Neural cell (in vitro differentiated cells): ENCODE data around the gene STK40. TPM values are rescaled to one million over a fixed set of nuclear protein-coding genes. Genes with fewer than 3 reads are reported as not detected.

ENCODE experiments used
- H2AFZ ChIP-seq: fragments of 200-600, 300-800 bp; sonication (generic), shearing (Covaris generic); 2 replicates; pipeline ENCODE4 v1.6.0; 2014; ENCODE audit warnings: low read depth, mild to moderate bottlenecking, antibody characterized with exemption, low read length, moderate library complexity
- H3F3A ChIP-seq: fragments of 200-600 bp; shearing (Covaris generic); 2 replicates; pipeline ENCODE4 v1.6.1; 2016; ENCODE audit warnings: mild to moderate bottlenecking, moderate library complexity, mixed read lengths, antibody characterized with exemption, low read length; ENCODE audit not compliant: insufficient read depth, poor library complexity, severe bottlenecking
- H3K27ac ChIP-seq: fragments of 200-600, 300-800 bp; sonication (generic), shearing (Covaris generic); 2 replicates; pipeline ENCODE4 v1.5.1; 2014; ENCODE audit warnings: mild to moderate bottlenecking, low read length, moderate library complexity
- H3K27me3 ChIP-seq: fragments of 300-800, 200-600 bp; sonication (generic), shearing (Covaris generic); 2 replicates; pipeline ENCODE4 v1.6.0; 2014; ENCODE audit warnings: mild to moderate bottlenecking, low read depth, low read length, moderate library complexity; ENCODE audit not compliant: insufficient read depth
- H3K36me3 ChIP-seq: fragments of 300-800, 200-600 bp; sonication (generic), shearing (Covaris generic); 2 replicates; pipeline ENCODE4 v1.5.1; 2014; ENCODE audit warnings: mild to moderate bottlenecking, antibody characterized with exemption, low read length, moderate library complexity; ENCODE audit not compliant: insufficient read depth
- H3K4me2 ChIP-seq: fragments of 300-800, 200-600 bp; sonication (generic), shearing (Covaris generic); 2 replicates; pipeline ENCODE4 v1.6.0; 2014; ENCODE audit warnings: mild to moderate bottlenecking, low read length
- H3K4me3 ChIP-seq: fragments of 300-800, 200-600 bp; sonication (generic), shearing (Covaris generic); 2 replicates; pipeline ENCODE4 v1.5.1; 2014; ENCODE audit warnings: mild to moderate bottlenecking, low read length, moderate library complexity
- H3K79me2 ChIP-seq: fragments of 200-600 bp; shearing (Covaris generic); replicated peaks from 2 replicates; pipeline ENCODE4 v1.6.0; 2014; ENCODE audit warnings: mild to moderate bottlenecking, low read length, moderate library complexity; ENCODE audit not compliant: insufficient read depth
- H3K9ac ChIP-seq: fragments of 300-800, 200-600 bp; sonication (generic), shearing (Covaris generic); 2 replicates; pipeline ENCODE4 v1.6.1; 2016; ENCODE audit warnings: mild to moderate bottlenecking, low read length, mixed read lengths
- H3K9me2 ChIP-seq: fragments of 200-600 bp; shearing (Covaris generic); 2 replicates; pipeline ENCODE4 v1.6.1; 2016; ENCODE audit warnings: mild to moderate bottlenecking, low read length, mixed read lengths; ENCODE audit not compliant: insufficient read depth
- H3K9me3 ChIP-seq: fragments of 200-600, 300-800 bp; sonication (generic), shearing (Covaris generic); 2 replicates; pipeline ENCODE4 v1.6.1; 2016; ENCODE audit warnings: mild to moderate bottlenecking, mixed run types, low read length, moderate library complexity, mixed read lengths
- H4K20me1 ChIP-seq: fragments of 200-600 bp; shearing (Covaris generic); 2 replicates; pipeline ENCODE4 v1.6.1; 2016; ENCODE audit warnings: mild to moderate bottlenecking, mixed run types; ENCODE audit not compliant: insufficient read depth
- CTCF ChIP-seq: fragments of 450-650 bp; IDR thresholded peaks from 2 replicates; pipeline ENCODE4 v1.5.1; 2014; ENCODE audit warnings: antibody characterized with exemption, mild to moderate bottlenecking, moderate library complexity; ENCODE audit not compliant: poor library complexity, severe bottlenecking
- EP300 ChIP-seq: fragments of 450-650 bp; conservative IDR thresholded peaks from 2 replicates; pipeline ENCODE4 v1.6.1; 2014; ENCODE audit warnings: antibody characterized with exemption, mild to moderate bottlenecking, moderate library complexity; ENCODE audit not compliant: poor library complexity, severe bottlenecking
- EZH2 ChIP-seq: fragments of 200-600, 300-800 bp; shearing (Covaris generic), sonication (generic); IDR thresholded peaks from 2 replicates; pipeline ENCODE4 v1.6.1; 2014; ENCODE audit warnings: antibody characterized with exemption, low read length, borderline replicate concordance, mild to moderate bottlenecking; ENCODE audit not compliant: insufficient read depth, poor library complexity, severe bottlenecking
- MXI1 ChIP-seq: fragments of 450-650 bp; conservative IDR thresholded peaks from 2 replicates; pipeline ENCODE4 v1.6.1; 2014; ENCODE audit warnings: antibody characterized with exemption, mild to moderate bottlenecking; ENCODE audit not compliant: poor library complexity, severe bottlenecking
- POLR2AphosphoS5 ChIP-seq: IDR thresholded peaks from 2 replicates; pipeline ENCODE4 v1.6.1; 2012
- RAD21 ChIP-seq: fragments of 450-650 bp; conservative IDR thresholded peaks from 2 replicates; pipeline ENCODE4 v1.6.1; 2014; ENCODE audit warnings: antibody characterized with exemption, mild to moderate bottlenecking, moderate library complexity
- REST ChIP-seq: IDR thresholded peaks from 2 replicates; pipeline ENCODE4 v1.6.1; 2012; ENCODE audit warnings: borderline replicate concordance
- SMC3 ChIP-seq: fragments of 450-650 bp; conservative IDR thresholded peaks from 2 replicates; pipeline ENCODE4 v1.6.1; 2014; ENCODE audit warnings: antibody characterized with exemption, mild to moderate bottlenecking, moderate library complexity; ENCODE audit not compliant: poor library complexity
- TAF1 ChIP-seq: IDR thresholded peaks from 2 replicates; pipeline ENCODE4 v1.6.1; 2012; ENCODE audit warnings: low read depth
- polyA plus RNA-seq: library from polyadenylated mRNA; depleted of rRNA; stranded (reverse); fragments of >200 nt; gene quantifications from 2 replicates; pipeline ENCODE4 v1.2.3, GENCODE V29; 2014

STK40 gene
- polyA plus RNA-seq, 1 donor from 2014 or later: 8.4 TPM

- no peak for TF ChIP-seq EP300
- TF ChIP-seq EZH2: no peak
- no peak for TF ChIP-seq POLR2AphosphoS5
- no peak for TF ChIP-seq SMC3
- no peak for TF ChIP-seq MXI1
- no peak for TF ChIP-seq TAF1
- TF ChIP-seq CTCF: no peak
- TF ChIP-seq REST: no peak
- no peak for TF ChIP-seq RAD21
- Histone ChIP-seq H3K4me2 (no peak overlapping the region), H3F3A (no peaks in the 10 kb centered on the region), H3K9me2 (no peaks in the 10 kb centered on the region), H2AFZ (no peak overlapping the region), H3K9ac (no peak overlapping the region), H3K9me3 (no peaks in the 10 kb centered on the region), H3K4me3 (peak overlapping the region; percentile 74), H3K27me3 (no peaks in the 10 kb centered on the region), H3K79me2 (no peaks in the 10 kb centered on the region), H4K20me1 (no peaks in the 10 kb centered on the region), H3K27ac (no peak overlapping the region), H3K36me3 (no peaks in the 10 kb centered on the region)
Measured at GRCh38 chr1:36305915-36306209, 79.9 kb downstream of the STK40 start.

- H3K27me3 ChIP-seq: no peaks in the 10 kb centered on the region
- H3K9me2 ChIP-seq: no peaks in the 10 kb centered on the region
- H3K4me2 ChIP-seq: no peak overlapping the region
- no peaks in the 10 kb centered on the region for H3K9me3 ChIP-seq
- H3K36me3 ChIP-seq: no peaks in the 10 kb centered on the region
- no peak overlapping the region for H2AFZ ChIP-seq
- no peak for TF ChIP-seq POLR2AphosphoS5
- no peak for TF ChIP-seq EP300
- TF ChIP-seq EZH2: no peak
- no peak for TF ChIP-seq TAF1
- TF ChIP-seq SMC3: no peak
- no peak for TF ChIP-seq MXI1
- TF ChIP-seq REST: no peak
- no peak for TF ChIP-seq CTCF
- TF ChIP-seq RAD21: no peak
- H3K79me2 ChIP-seq: no peaks in the 10 kb centered on the region
- no peak overlapping the region for H3K27ac ChIP-seq
- H4K20me1 ChIP-seq: no peaks in the 10 kb centered on the region
- H3K4me3 ChIP-seq: no peak overlapping the region
- no peaks in the 10 kb centered on the region for H3F3A ChIP-seq
- no peak overlapping the region for H3K9ac ChIP-seq
Measured at GRCh38 chr1:36304970-36305914, 80.5 kb downstream of the STK40 start.
